ENCODE data around the gene ZP2.
"Not testable (repeated sequence)": the region's sequence is repeated elsewhere in the genome, so short reads cannot be mapped to it uniquely, and the experiment has no call there.

Gene ZP2

DNA sequence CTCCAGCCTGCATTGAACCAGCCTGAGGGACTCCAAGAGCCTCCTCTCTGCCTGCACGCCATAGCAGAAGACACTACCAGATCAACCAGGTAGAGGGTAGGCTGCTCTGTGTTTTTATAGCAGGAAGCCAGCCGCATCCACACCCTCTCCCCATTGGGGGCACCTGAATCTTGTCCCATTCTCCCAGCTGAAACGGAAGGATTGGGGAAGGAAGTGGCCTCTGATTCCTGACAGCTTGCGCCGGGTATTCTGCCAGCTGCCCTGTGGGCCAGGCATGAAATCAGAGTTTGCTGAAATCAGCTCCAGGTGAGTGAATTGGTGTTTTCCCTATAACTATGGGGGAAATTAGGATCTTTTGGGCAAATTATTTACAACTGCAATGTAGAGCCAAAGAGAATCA, at the start of gene ZP2:
Gene ZP2, minus strand, starts transcription at position 89 of the 400 bp plus-strand sequence. Its CDS starts 27 bp downstream, at position 62.
- no peak within 1 kb of the TSS for H3K27ac ChIP-seq
- H3K9me3 ChIP-seq (ENCODE audit: severe bottlenecking) = no peaks in the 10 kb centered on the region
- H3K36me3 ChIP-seq = no peaks in the 10 kb centered on the region
- H3K4me3 ChIP-seq (ENCODE audit: low read depth, low read length) = no peak within 1 kb of the TSS
- H3K27me3 ChIP-seq (ENCODE audit: insufficient read depth, low read depth, severe bottlenecking) = no peaks in the 10 kb centered on the region
- no peak for DNase-seq
- TF ChIP-seq, protein P1, sequence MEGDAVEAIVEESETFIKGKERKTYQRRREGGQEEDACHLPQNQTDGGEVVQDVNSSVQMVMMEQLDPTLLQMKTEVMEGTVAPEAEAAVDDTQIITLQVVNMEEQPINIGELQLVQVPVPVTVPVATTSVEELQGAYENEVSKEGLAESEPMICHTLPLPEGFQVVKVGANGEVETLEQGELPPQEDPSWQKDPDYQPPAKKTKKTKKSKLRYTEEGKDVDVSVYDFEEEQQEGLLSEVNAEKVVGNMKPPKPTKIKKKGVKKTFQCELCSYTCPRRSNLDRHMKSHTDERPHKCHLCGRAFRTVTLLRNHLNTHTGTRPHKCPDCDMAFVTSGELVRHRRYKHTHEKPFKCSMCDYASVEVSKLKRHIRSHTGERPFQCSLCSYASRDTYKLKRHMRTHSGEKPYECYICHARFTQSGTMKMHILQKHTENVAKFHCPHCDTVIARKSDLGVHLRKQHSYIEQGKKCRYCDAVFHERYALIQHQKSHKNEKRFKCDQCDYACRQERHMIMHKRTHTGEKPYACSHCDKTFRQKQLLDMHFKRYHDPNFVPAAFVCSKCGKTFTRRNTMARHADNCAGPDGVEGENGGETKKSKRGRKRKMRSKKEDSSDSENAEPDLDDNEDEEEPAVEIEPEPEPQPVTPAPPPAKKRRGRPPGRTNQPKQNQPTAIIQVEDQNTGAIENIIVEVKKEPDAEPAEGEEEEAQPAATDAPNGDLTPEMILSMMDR (IDR thresholded peaks at IDR 0.05; ENCODE audit: low read depth, low read length) = no peak

DNA sequence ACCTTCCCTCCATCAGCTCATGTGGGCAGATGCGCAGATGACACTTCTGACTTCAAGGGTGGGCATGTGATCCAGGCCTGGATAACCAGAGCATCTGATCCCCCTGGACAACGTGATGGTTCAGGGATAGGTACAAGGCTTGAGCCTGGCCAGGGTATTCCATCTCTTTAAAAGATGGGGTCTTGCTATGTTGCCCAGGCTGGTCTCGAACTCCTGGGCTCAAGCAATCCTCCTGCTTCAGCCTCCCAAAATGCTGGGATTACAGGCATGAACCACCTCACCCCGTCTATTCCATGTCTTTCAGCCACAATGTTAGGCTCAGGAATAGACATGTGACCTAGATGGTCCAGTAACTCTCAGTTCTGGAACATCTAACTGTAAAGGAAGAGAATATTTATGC, 45.9 kb upstream of the ZP2 start:
- H3K27me3 ChIP-seq (ENCODE audit: insufficient read depth, low read depth, severe bottlenecking) = no peaks in the 10 kb centered on the region
- no peak overlapping the region for H3K4me3 ChIP-seq (ENCODE audit: low read depth, low read length)
- DNase-seq = no peak
- no peaks in the 10 kb centered on the region for H3K9me3 ChIP-seq (ENCODE audit: severe bottlenecking)
- H3K27ac ChIP-seq = no peak overlapping the region
- TF ChIP-seq, protein P1 (IDR thresholded peaks at IDR 0.05; ENCODE audit: low read depth, low read length) = no peak
- no peaks in the 10 kb centered on the region for H3K36me3 ChIP-seq

- Histone ChIP-seq H3K9me3 (ENCODE audit: severe bottlenecking) (no peaks in the 10 kb centered on the region), H3K36me3 (no peaks in the 10 kb centered on the region), H3K27ac (no peak overlapping the region), H3K4me3 (ENCODE audit: low read depth, low read length) (no peak overlapping the region), H3K27me3 (ENCODE audit: insufficient read depth, low read depth, severe bottlenecking) (no peaks in the 10 kb centered on the region)
- TF ChIP-seq, protein P1 (IDR thresholded peaks at IDR 0.05; ENCODE audit: low read depth, low read length) = no peak
- no peak for DNase-seq
These were observed 45.3 kb upstream of the ZP2 start for GRCh38 chr16:21256636-21257035.

GRCh38 chr16:21253470-21253869, 42.1 kb upstream of the ZP2 start:
- DNase-seq = no peak
- H3K4me3 ChIP-seq (ENCODE audit: low read depth, low read length) = no peak overlapping the region
- H3K36me3 ChIP-seq = no peaks in the 10 kb centered on the region
- no peaks in the 10 kb centered on the region for H3K9me3 ChIP-seq (ENCODE audit: severe bottlenecking)
- no peak overlapping the region for H3K27ac ChIP-seq
- TF ChIP-seq, protein P1 (IDR thresholded peaks at IDR 0.05; ENCODE audit: low read depth, low read length) = no peak
- no peaks in the 10 kb centered on the region for H3K27me3 ChIP-seq (ENCODE audit: insufficient read depth, low read depth, severe bottlenecking)

GRCh38 chr16:21250072-21250923, 38.9 kb upstream of the ZP2 start:
- Histone ChIP-seq H3K9me3 (ENCODE audit: severe bottlenecking) (no peaks in the 10 kb centered on the region), H3K36me3 (no peaks in the 10 kb centered on the region), H3K27ac (no peak overlapping the region), H3K27me3 (ENCODE audit: insufficient read depth, low read depth, severe bottlenecking) (no peaks in the 10 kb centered on the region), H3K4me3 (ENCODE audit: low read depth, low read length) (no peak overlapping the region)
- TF ChIP-seq, protein P1 (IDR thresholded peaks at IDR 0.05; ENCODE audit: low read depth, low read length) = no peak
- no peak for DNase-seq

DNA sequence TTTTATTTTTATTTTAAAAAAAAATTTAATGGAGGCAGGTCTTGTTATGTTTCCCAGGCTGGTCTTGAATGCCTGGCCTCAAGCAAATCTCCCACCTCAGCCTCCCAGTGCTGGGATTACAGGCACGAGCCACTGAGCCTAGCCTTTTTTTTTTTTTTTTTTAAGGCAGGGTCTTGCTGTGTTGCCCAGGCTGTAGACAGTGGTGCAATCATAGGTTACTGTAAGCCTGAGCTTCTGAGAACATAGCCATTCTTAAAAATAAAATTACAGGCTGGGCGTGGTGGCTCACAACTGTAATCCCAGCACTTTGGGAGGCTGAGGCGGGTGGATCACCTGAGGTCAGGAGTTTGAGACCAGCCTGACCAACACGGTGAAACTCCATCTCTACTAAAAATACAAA, 36.8 kb upstream of the ZP2 start:
- not testable (repeated sequence) for DNase-seq; H3K36me3 ChIP-seq; H3K9me3 ChIP-seq (ENCODE audit: severe bottlenecking); H3K27me3 ChIP-seq (ENCODE audit: insufficient read depth, low read depth, severe bottlenecking); H3K4me3 ChIP-seq (ENCODE audit: low read depth, low read length); H3K27ac ChIP-seq
